Measurements from ENCODE around the gene C3orf38. TPM values are rescaled to one million over a fixed set of nuclear protein-coding genes. Genes with fewer than 3 reads are reported as not detected.

C3orf38 gene
- polyA plus RNA-seq, 2 of the 4 experiments (the other 2 are of a cell fraction) = 18.5 to 25.0 TPM

DNA sequence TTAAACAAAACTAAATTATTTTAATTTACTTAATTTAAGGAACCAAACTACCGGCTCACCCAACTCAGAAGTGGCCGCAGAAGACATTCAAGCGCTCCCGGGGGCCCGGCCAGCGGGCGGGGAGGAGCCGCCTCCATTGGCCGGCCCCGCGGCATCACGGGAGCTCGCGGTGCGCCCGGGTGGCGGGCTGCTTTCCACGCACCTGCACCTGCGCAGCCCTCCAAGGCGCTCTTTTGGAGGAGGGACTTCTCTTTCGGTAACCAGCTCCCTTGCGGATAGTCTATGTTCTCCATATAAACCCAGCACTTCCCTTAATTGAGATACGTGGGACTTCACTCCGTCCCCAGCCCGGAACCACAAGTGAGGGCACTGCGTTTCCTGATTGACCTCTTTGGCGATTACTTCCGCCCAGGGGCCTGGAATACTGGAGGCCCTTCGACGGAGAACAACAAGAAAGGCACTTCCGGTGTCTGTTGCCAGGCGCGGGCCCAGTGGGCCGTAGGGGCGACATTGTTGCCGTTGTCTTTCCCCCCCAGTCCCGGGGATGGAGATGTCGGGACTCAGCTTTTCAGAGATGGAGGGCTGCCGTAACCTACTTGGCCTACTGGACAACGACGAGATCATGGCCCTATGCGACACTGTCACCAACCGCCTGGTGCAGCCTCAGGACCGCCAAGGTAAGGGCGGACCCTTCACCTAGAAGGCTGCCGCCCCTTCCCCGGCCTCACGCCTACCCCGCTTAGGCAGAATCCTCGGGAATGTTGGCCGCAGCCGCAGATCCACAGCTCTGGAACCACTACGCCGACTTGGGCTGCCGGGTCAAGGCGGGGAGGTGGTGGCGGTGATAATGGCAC, at the start of gene C3orf38 (continued):
- no peak for TF ChIP-seq FOSB (CRISPR knock-in tag; IDR thresholded peaks at IDR 0.05)

GRCh38 chr3:88101142-88101541, 48.6 kb upstream of the C3orf38 start:
- CTCF ChIA-PET = interaction anchor here (0.7 kb wide), 1 partner anchor 12 kb away, joined by 3 read pairs; no protein-coding TSS in a partner anchor
- TF ChIP-seq CBX2 (IDR thresholded peaks at IDR 0.05; ENCODE audit: borderline replicate concordance, low read depth) = no peak
- no peak for TF ChIP-seq KDM5A (IDR thresholded peaks at IDR 0.05)
- TF ChIP-seq RNF2 (IDR thresholded peaks at IDR 0.05; ENCODE audit: borderline replicate concordance, low read depth) = no peak
- TF ChIP-seq, protein P1, sequence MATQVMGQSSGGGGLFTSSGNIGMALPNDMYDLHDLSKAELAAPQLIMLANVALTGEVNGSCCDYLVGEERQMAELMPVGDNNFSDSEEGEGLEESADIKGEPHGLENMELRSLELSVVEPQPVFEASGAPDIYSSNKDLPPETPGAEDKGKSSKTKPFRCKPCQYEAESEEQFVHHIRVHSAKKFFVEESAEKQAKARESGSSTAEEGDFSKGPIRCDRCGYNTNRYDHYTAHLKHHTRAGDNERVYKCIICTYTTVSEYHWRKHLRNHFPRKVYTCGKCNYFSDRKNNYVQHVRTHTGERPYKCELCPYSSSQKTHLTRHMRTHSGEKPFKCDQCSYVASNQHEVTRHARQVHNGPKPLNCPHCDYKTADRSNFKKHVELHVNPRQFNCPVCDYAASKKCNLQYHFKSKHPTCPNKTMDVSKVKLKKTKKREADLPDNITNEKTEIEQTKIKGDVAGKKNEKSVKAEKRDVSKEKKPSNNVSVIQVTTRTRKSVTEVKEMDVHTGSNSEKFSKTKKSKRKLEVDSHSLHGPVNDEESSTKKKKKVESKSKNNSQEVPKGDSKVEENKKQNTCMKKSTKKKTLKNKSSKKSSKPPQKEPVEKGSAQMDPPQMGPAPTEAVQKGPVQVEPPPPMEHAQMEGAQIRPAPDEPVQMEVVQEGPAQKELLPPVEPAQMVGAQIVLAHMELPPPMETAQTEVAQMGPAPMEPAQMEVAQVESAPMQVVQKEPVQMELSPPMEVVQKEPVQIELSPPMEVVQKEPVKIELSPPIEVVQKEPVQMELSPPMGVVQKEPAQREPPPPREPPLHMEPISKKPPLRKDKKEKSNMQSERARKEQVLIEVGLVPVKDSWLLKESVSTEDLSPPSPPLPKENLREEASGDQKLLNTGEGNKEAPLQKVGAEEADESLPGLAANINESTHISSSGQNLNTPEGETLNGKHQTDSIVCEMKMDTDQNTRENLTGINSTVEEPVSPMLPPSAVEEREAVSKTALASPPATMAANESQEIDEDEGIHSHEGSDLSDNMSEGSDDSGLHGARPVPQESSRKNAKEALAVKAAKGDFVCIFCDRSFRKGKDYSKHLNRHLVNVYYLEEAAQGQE (IDR thresholded peaks at IDR 0.05) = no peak
- TF ChIP-seq ELK1 (IDR thresholded peaks at IDR 0.05; ENCODE audit: low read depth, low read length) = no peak
- TF ChIP-seq, protein P2, sequence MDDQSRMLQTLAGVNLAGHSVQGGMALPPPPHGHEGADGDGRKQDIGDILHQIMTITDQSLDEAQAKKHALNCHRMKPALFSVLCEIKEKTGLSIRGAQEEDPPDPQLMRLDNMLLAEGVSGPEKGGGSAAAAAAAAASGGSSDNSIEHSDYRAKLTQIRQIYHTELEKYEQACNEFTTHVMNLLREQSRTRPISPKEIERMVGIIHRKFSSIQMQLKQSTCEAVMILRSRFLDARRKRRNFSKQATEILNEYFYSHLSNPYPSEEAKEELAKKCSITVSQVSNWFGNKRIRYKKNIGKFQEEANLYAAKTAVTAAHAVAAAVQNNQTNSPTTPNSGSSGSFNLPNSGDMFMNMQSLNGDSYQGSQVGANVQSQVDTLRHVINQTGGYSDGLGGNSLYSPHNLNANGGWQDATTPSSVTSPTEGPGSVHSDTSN (IDR thresholded peaks at IDR 0.05) = no peak
- TF ChIP-seq PHF8 (IDR thresholded peaks at IDR 0.05; ENCODE audit: borderline replicate concordance, low read depth) = no peak
- no peak for TF ChIP-seq ESRRA (IDR thresholded peaks at IDR 0.05; ENCODE audit: borderline replicate concordance, low read length)
- TF ChIP-seq ZNF302 (CRISPR knock-in tag; IDR thresholded peaks at IDR 0.05) = no peak
- TF ChIP-seq HDAC2 (IDR thresholded peaks at IDR 0.05) = no peak
- TF ChIP-seq RFX5 (IDR thresholded peaks at IDR 0.05) = no peak
- TF ChIP-seq SMC3 (IDR thresholded peaks at IDR 0.05) = no peak
- no peak for TF ChIP-seq TP53 (CRISPR knock-in tag; IDR thresholded peaks at IDR 0.05)
- TF ChIP-seq NR3C1 (IDR thresholded peaks at IDR 0.05) = no peak
- no peak for TF ChIP-seq HOXA7 (CRISPR knock-in tag; IDR thresholded peaks at IDR 0.05)
- no peak for TF ChIP-seq MAFK (IDR thresholded peaks at IDR 0.05; ENCODE audit: partially characterized antibody)
- no peak for TF ChIP-seq FOSB (CRISPR knock-in tag; IDR thresholded peaks at IDR 0.05)
- no peak for TF ChIP-seq CBX8 (IDR thresholded peaks at IDR 0.05)
- no peaks in the 10 kb centered on the region for H3K4me1 ChIP-seq
- ATAC-seq = no peak
- H3K4me3 ChIP-seq = no peak overlapping the region
- 93% methylated on average over 1 of the region's 1 CpG for WGBS (ENCODE audit: missing lambda C conversion rate)
- POLR2A ChIA-PET = no interaction called here
- DNase-seq (ENCODE audit: low read depth in 1 of 2, low spot score in 1 of 2) = no peak
- no peak overlapping the region for H3K27ac ChIP-seq
- no peak overlapping the region for H3K4me2 ChIP-seq
- FAIRE-seq = no peak
- H3K9me3 ChIP-seq = peaks cover 2% of the 10 kb centered on the region; the same call in 1 of the 3 replicates

DNA sequence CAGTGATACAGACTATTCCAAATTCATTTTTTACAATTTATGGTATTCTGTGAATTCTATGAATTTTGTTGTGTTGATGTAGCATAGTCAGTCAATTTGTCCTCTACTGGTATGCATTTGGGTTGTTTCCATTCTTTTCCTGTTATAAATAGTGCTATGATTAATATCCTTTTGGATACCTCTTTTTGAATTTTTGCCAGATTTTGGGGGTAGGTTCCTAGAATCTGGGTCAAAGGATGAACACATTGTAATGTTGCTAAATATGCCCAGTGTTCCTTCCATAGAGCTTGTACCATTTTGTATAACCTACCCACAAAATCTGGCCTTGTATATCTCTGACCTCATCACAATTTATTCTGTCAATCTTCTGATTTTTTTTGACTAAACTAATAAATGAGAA, 44.4 kb upstream of the C3orf38 start:
- Histone ChIP-seq H3K4me1 (no peaks in the 10 kb centered on the region), H3K4me3 (no peak overlapping the region), H3K27ac (no peak overlapping the region), H3K9me3 (no peaks in the 10 kb centered on the region), H3K4me2 (no peak overlapping the region)
- DNase-seq (ENCODE audit: low read depth in 1 of 2, low spot score in 1 of 2) (no peak), FAIRE-seq (no peak), ATAC-seq (no peak)
- TF ChIP-seq ZFP36 (IDR thresholded peaks at IDR 0.05; ENCODE audit: borderline replicate concordance, partially characterized antibody) = no peak
- TF ChIP-seq, protein P3, sequence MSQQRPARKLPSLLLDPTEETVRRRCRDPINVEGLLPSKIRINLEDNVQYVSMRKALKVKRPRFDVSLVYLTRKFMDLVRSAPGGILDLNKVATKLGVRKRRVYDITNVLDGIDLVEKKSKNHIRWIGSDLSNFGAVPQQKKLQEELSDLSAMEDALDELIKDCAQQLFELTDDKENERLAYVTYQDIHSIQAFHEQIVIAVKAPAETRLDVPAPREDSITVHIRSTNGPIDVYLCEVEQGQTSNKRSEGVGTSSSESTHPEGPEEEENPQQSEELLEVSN (IDR thresholded peaks at IDR 0.05; ENCODE audit: borderline replicate concordance, low read depth) = no peak
- no peak for TF ChIP-seq FOXS1 (CRISPR knock-in tag; IDR thresholded peaks at IDR 0.05)
- no peak for TF ChIP-seq ESRRA (IDR thresholded peaks at IDR 0.05; ENCODE audit: borderline replicate concordance, low read length)
- TF ChIP-seq HOXB13 (CRISPR knock-in tag; IDR thresholded peaks at IDR 0.05; ENCODE audit: low read depth) = no peak
- no peak for TF ChIP-seq CHD2 (IDR thresholded peaks at IDR 0.05; ENCODE audit: low read length, partially characterized antibody)
- POLR2A ChIA-PET = no interaction called here
- CTCF ChIA-PET = interaction anchor here (1.5 kb wide), 1 partner anchor 10 kb away, joined by 3 read pairs; no protein-coding TSS in a partner anchor

Data from A549 (cell line).